GM19193 (cell line): ENCODE measurements around the gene FRMD8.

ENCODE experiments used
- POLR2A ChIP-seq: IDR thresholded peaks from 4 replicates; pipeline ENCODE4 v1.6.1; 2011; ENCODE audit not compliant: insufficient read depth, insufficient read length; ENCODE audit errors: extremely low read depth

Gene FRMD8

GRCh38 chr11:65456418-65456817 lies 70.0 kb downstream of the FRMD8 start:
- TF ChIP-seq POLR2A: no peak

- TF ChIP-seq POLR2A: no peak
Observed at GRCh38 chr11:65459552-65459951, 73.1 kb downstream of the FRMD8 start.
